IPS-NIHi7 (cell line): ENCODE measurements around the gene RALBP1.

Experiments
- DNase-seq: peaks from one replicate; pipeline ENCODE4 v3.0.0; 2012; ENCODE audit warnings: mixed read lengths; ENCODE audit errors: extremely low spot score

The RALBP1 gene

GRCh38 chr18:9507565-9508088 lies 32.3 kb downstream of the RALBP1 start:
- no peak for DNase-seq

- no peak for DNase-seq
These were observed 33.2 kb downstream of the RALBP1 start for GRCh38 chr18:9508446-9509025.

GRCh38 chr18:9513971-9514512 lies 38.7 kb downstream of the RALBP1 start:
- DNase-seq: no peak

GRCh38 chr18:9516437-9517064 lies 41.2 kb downstream of the RALBP1 start:
- peak; percentile 57 for DNase-seq

- DNase-seq: no peak
These were observed 42.6 kb downstream of the RALBP1 start for GRCh38 chr18:9517869-9518268.

- no peak for DNase-seq
These were observed 44.1 kb downstream of the RALBP1 start for GRCh38 chr18:9519399-9519798.

GRCh38 chr18:9520666-9521065 lies 45.4 kb downstream of the RALBP1 start:
- no peak for DNase-seq

GRCh38 chr18:9521770-9522169 lies 46.5 kb downstream of the RALBP1 start:
- no peak for DNase-seq

GRCh38 chr18:9522952-9523351 lies 47.6 kb downstream of the RALBP1 start:
- no peak for DNase-seq

GRCh38 chr18:9526458-9526857 lies 51.1 kb downstream of the RALBP1 start:
- no peak for DNase-seq

GRCh38 chr18:9530226-9531009 lies 55.1 kb downstream of the RALBP1 start:
- no peak for DNase-seq

GRCh38 chr18:9531791-9532410 lies 56.6 kb downstream of the RALBP1 start:
- no peak for DNase-seq

GRCh38 chr18:9534844-9535243 lies 59.5 kb downstream of the RALBP1 start:
- no peak for DNase-seq

- no peak for DNase-seq
These were observed 60.2 kb downstream of the RALBP1 start for GRCh38 chr18:9535430-9535991.

- DNase-seq: no peak
These were observed 61.2 kb downstream of the RALBP1 start for GRCh38 chr18:9536354-9537152.

- DNase-seq: no peak
These were observed 62.4 kb downstream of the RALBP1 start for GRCh38 chr18:9537677-9538076.

GRCh38 chr18:9539283-9539682 lies 64.0 kb downstream of the RALBP1 start:
- no peak for DNase-seq

- no peak for DNase-seq
These were observed 64.6 kb downstream of the RALBP1 start for GRCh38 chr18:9539938-9540337.

- DNase-seq: no peak
These were observed 67.6 kb downstream of the RALBP1 start for GRCh38 chr18:9542924-9543323.

GRCh38 chr18:9545029-9545428 lies 69.7 kb downstream of the RALBP1 start:
- no peak for DNase-seq

GRCh38 chr18:9546468-9546867 lies 71.2 kb downstream of the RALBP1 start:
- no peak for DNase-seq
